Measurements from ENCODE around the gene TEX261.
"Not testable (repeated sequence)": the region's sequence is repeated elsewhere in the genome, so short reads cannot be mapped to it uniquely, and the experiment has no call there.

The TEX261 gene

GRCh38 chr2:70999362-70999761 is 4.7 kb upstream of the TEX261 start:
- Histone ChIP-seq H3K4me2 (ENCODE audit: insufficient read depth, low read length) (no peak overlapping the region), H3K27ac (ENCODE audit: low read length) (no peak overlapping the region), H3K4me1 (ENCODE audit: insufficient read depth, low read length) (peaks cover 23% of the 10 kb centered on the region), H2AFZ (ENCODE audit: low read depth, low read length) (no peak overlapping the region), H4K20me1 (ENCODE audit: insufficient read depth, low read length) (no peaks in the 10 kb centered on the region), H3K79me2 (ENCODE audit: insufficient read depth, low read length) (peaks cover 2% of the 10 kb centered on the region), H3K27me3 (ENCODE audit: insufficient read depth, low read length, poor library complexity) (no peaks in the 10 kb centered on the region), H3K4me3 (ENCODE audit: low read depth in 1 of 2, low read length in 2 of 2) (no peak overlapping the region), H3K36me3 (ENCODE audit: insufficient read depth, low read length) (no peaks in the 10 kb centered on the region; the same call in 1 of the 2 replicates), H3K9me3 (ENCODE audit: insufficient read depth, low read length, severe bottlenecking) (no peaks in the 10 kb centered on the region), H3K9ac (ENCODE audit: low read depth, low read length) (no peak overlapping the region)
- DNase-seq = no peak
- TF ChIP-seq EZH2 (IDR thresholded peaks at IDR 0.05; ENCODE audit: borderline replicate concordance, low read depth, low read length, severe bottlenecking) (no peak), CTCF (IDR thresholded peaks at IDR 0.05; ENCODE audit: borderline replicate concordance, extremely low read depth, low read length, poor library complexity, severe bottlenecking) (no peak)
- ATAC-seq (ENCODE audit: insufficient read depth, low read depth) = no peak

DNA sequence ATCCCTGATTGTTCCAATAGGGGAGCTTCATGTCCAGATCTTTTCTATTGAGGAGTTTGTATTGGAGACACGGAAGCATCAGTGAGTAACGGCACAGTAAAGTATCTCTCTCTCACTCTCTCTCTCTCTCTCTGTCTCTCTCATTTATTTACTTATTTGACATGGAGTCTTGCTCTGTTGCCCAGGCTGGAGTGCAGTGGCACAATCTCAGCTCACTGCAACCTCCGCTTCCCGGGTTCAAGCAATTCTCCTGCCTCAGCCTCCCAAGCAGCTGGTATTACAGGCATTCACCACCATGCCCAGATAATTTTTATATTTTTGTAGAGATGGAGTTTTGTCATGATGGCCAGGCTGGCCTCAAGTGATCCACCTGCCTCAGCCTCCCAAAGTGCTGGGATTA is 4.2 kb upstream of the TEX261 start:
- H3K27me3 ChIP-seq (ENCODE audit: insufficient read depth, low read length, poor library complexity); ATAC-seq (ENCODE audit: insufficient read depth, low read depth): not testable (repeated sequence)

GRCh38 chr2:70995426-70995729 is 705 bp upstream of the TEX261 start:
- peaks cover 36% of the 10 kb centered on the region for H3K4me1 ChIP-seq (ENCODE audit: insufficient read depth, low read length)
- H3K4me3 ChIP-seq (ENCODE audit: low read depth in 1 of 2, low read length in 2 of 2) = peak overlapping the region; percentile 33 to 92; a peak in 3 of 4 replicates
- TF ChIP-seq CTCF (IDR thresholded peaks at IDR 0.05; ENCODE audit: borderline replicate concordance, extremely low read depth, low read length, poor library complexity, severe bottlenecking) (peak; percentile 32), EZH2 (IDR thresholded peaks at IDR 0.05; ENCODE audit: borderline replicate concordance, low read depth, low read length, severe bottlenecking) (no peak)
- peak overlapping the region; percentile 83 for H3K9ac ChIP-seq (ENCODE audit: low read depth, low read length)
- peaks cover 23% of the 10 kb centered on the region for H3K36me3 ChIP-seq (ENCODE audit: insufficient read depth, low read length)
- H4K20me1 ChIP-seq (ENCODE audit: insufficient read depth, low read length) = peaks cover 31% of the 10 kb centered on the region
- H2AFZ ChIP-seq (ENCODE audit: low read depth, low read length) = peak overlapping the region; percentile 97
- peak; percentile 29 for DNase-seq
- H3K79me2 ChIP-seq (ENCODE audit: insufficient read depth, low read length) = peaks cover 35% of the 10 kb centered on the region
- no peaks in the 10 kb centered on the region for H3K9me3 ChIP-seq (ENCODE audit: insufficient read depth, low read length, severe bottlenecking)
- no peaks in the 10 kb centered on the region for H3K27me3 ChIP-seq (ENCODE audit: insufficient read depth, low read length, poor library complexity)
- peak overlapping the region; percentile 89 for H3K4me2 ChIP-seq (ENCODE audit: insufficient read depth, low read length)
- H3K27ac ChIP-seq (ENCODE audit: low read length) = no peak overlapping the region; the same call in 1 of the 2 replicates
- ATAC-seq (ENCODE audit: insufficient read depth, low read depth) = peak; percentile 9; the same call in 1 of the 3 replicates

More for the DNA sequence above, 4.2 kb upstream of the TEX261 start:
- H2AFZ ChIP-seq (ENCODE audit: low read depth, low read length); H3K79me2 ChIP-seq (ENCODE audit: insufficient read depth, low read length); DNase-seq; H3K36me3 ChIP-seq (ENCODE audit: insufficient read depth, low read length); H3K4me2 ChIP-seq (ENCODE audit: insufficient read depth, low read length); H3K27ac ChIP-seq (ENCODE audit: low read length); H3K4me3 ChIP-seq (ENCODE audit: low read depth in 1 of 2, low read length in 2 of 2); H3K9me3 ChIP-seq (ENCODE audit: insufficient read depth, low read length, severe bottlenecking); H3K9ac ChIP-seq (ENCODE audit: low read depth, low read length); H4K20me1 ChIP-seq (ENCODE audit: insufficient read depth, low read length): not testable (repeated sequence)
- peaks cover 25% of the 10 kb centered on the region for H3K4me1 ChIP-seq (ENCODE audit: insufficient read depth, low read length)

GRCh38 chr2:70994009-70994698 is 519 bp downstream of the TEX261 start:
- H3K4me3 ChIP-seq (ENCODE audit: low read depth in 1 of 2, low read length in 2 of 2) = peak overlapping the region; percentile 74 to 92
- peak overlapping the region; percentile 69 for H3K27ac ChIP-seq (ENCODE audit: low read length)
- ATAC-seq (ENCODE audit: insufficient read depth, low read depth) = peak; percentile 15; the same call in 2 of the 3 replicates
- H3K79me2 ChIP-seq (ENCODE audit: insufficient read depth, low read length) = peaks cover 39% of the 10 kb centered on the region
- H3K9me3 ChIP-seq (ENCODE audit: insufficient read depth, low read length, severe bottlenecking) = no peaks in the 10 kb centered on the region
- peaks cover 35% of the 10 kb centered on the region for H3K4me1 ChIP-seq (ENCODE audit: insufficient read depth, low read length)
- peaks cover 38% of the 10 kb centered on the region for H4K20me1 ChIP-seq (ENCODE audit: insufficient read depth, low read length)
- peak overlapping the region; percentile 95 for H3K4me2 ChIP-seq (ENCODE audit: insufficient read depth, low read length)
- H3K27me3 ChIP-seq (ENCODE audit: insufficient read depth, low read length, poor library complexity) = no peaks in the 10 kb centered on the region
- TF ChIP-seq CTCF (IDR thresholded peaks at IDR 0.05; ENCODE audit: borderline replicate concordance, extremely low read depth, low read length, poor library complexity, severe bottlenecking) = no peak
- no peak for TF ChIP-seq EZH2 (IDR thresholded peaks at IDR 0.05; ENCODE audit: borderline replicate concordance, low read depth, low read length, severe bottlenecking)
- DNase-seq = peak; percentile 30
- H2AFZ ChIP-seq (ENCODE audit: low read depth, low read length) = peak overlapping the region; percentile 77
- H3K36me3 ChIP-seq (ENCODE audit: insufficient read depth, low read length) = peaks cover 34% of the 10 kb centered on the region
- H3K9ac ChIP-seq (ENCODE audit: low read depth, low read length) = peak overlapping the region; percentile 83
